ENCODE measurements around the gene NOL12.

The NOL12 gene

GRCh38 chr22:37709445-37709765 is 23.3 kb downstream of the NOL12 start:
- Histone ChIP-seq H3K4me3 (ENCODE audit: low read length) (no peak overlapping the region), H3F3A (ENCODE audit: control insufficient read depth, insufficient read depth) (no peaks in the 10 kb centered on the region), H3K27ac (ENCODE audit: low read depth, low read length) (no peak overlapping the region), H3K27me3 (ENCODE audit: control insufficient read depth, low read length) (no peaks in the 10 kb centered on the region), H3K9me2 (replicated peaks; ENCODE audit: control insufficient read depth, low read length) (no peaks in the 10 kb centered on the region), H3K4me2 (ENCODE audit: low read length) (no peak overlapping the region), H3K79me2 (ENCODE audit: control insufficient read depth, low read length) (no peaks in the 10 kb centered on the region), H3K4me1 (ENCODE audit: control insufficient read depth, low read length) (peaks cover 10% of the 10 kb centered on the region), H3K9me3 (ENCODE audit: control insufficient read depth, insufficient read depth, low read length) (no peaks in the 10 kb centered on the region), H4K20me1 (ENCODE audit: control insufficient read depth, insufficient read depth, low read depth, low read length) (no peaks in the 10 kb centered on the region), H3K36me3 (ENCODE audit: control insufficient read depth, low read length) (no peaks in the 10 kb centered on the region)
- no peak for TF ChIP-seq EZH2phosphoT487 (IDR thresholded peaks at IDR 0.05; ENCODE audit: borderline replicate concordance, low read length)
- no peak for TF ChIP-seq CTCF (IDR thresholded peaks at IDR 0.05; ENCODE audit: low read depth, low read length, poor library complexity, severe bottlenecking)

- no peak overlapping the region for H3K27ac ChIP-seq (ENCODE audit: low read depth, low read length)
- peaks cover 10% of the 10 kb centered on the region for H3K4me1 ChIP-seq (ENCODE audit: control insufficient read depth, low read length)
- no peak overlapping the region for H3K4me3 ChIP-seq (ENCODE audit: low read length)
- no peaks in the 10 kb centered on the region for H3K9me3 ChIP-seq (ENCODE audit: control insufficient read depth, insufficient read depth, low read length)
- no peak overlapping the region for H3K4me2 ChIP-seq (ENCODE audit: low read length)
- no peak for TF ChIP-seq EZH2phosphoT487 (IDR thresholded peaks at IDR 0.05; ENCODE audit: borderline replicate concordance, low read length)
- TF ChIP-seq CTCF (IDR thresholded peaks at IDR 0.05; ENCODE audit: low read depth, low read length, poor library complexity, severe bottlenecking) = no peak
- no peaks in the 10 kb centered on the region for H3F3A ChIP-seq (ENCODE audit: control insufficient read depth, insufficient read depth)
- no peaks in the 10 kb centered on the region for H3K9me2 ChIP-seq (replicated peaks; ENCODE audit: control insufficient read depth, low read length)
- H3K36me3 ChIP-seq (ENCODE audit: control insufficient read depth, low read length) = no peaks in the 10 kb centered on the region
- H3K79me2 ChIP-seq (ENCODE audit: control insufficient read depth, low read length) = no peaks in the 10 kb centered on the region
- no peaks in the 10 kb centered on the region for H3K27me3 ChIP-seq (ENCODE audit: control insufficient read depth, low read length)
- H4K20me1 ChIP-seq (ENCODE audit: control insufficient read depth, insufficient read depth, low read depth, low read length) = no peaks in the 10 kb centered on the region
Observed at GRCh38 chr22:37710675-37711074, 24.5 kb downstream of the NOL12 start.

GRCh38 chr22:37711490-37711889 is 25.3 kb downstream of the NOL12 start:
- Histone ChIP-seq H4K20me1 (ENCODE audit: control insufficient read depth, insufficient read depth, low read depth, low read length) (no peaks in the 10 kb centered on the region), H3K27me3 (ENCODE audit: control insufficient read depth, low read length) (no peaks in the 10 kb centered on the region), H3K9me2 (replicated peaks; ENCODE audit: control insufficient read depth, low read length) (no peaks in the 10 kb centered on the region), H3K4me3 (ENCODE audit: low read length) (no peak overlapping the region), H3K79me2 (ENCODE audit: control insufficient read depth, low read length) (no peaks in the 10 kb centered on the region), H3K4me2 (ENCODE audit: low read length) (no peak overlapping the region), H3K36me3 (ENCODE audit: control insufficient read depth, low read length) (no peaks in the 10 kb centered on the region), H3F3A (ENCODE audit: control insufficient read depth, insufficient read depth) (no peaks in the 10 kb centered on the region), H3K27ac (ENCODE audit: low read depth, low read length) (no peak overlapping the region), H3K4me1 (ENCODE audit: control insufficient read depth, low read length) (peaks cover 10% of the 10 kb centered on the region), H3K9me3 (ENCODE audit: control insufficient read depth, insufficient read depth, low read length) (no peaks in the 10 kb centered on the region)
- TF ChIP-seq CTCF (IDR thresholded peaks at IDR 0.05; ENCODE audit: low read depth, low read length, poor library complexity, severe bottlenecking) = no peak
- TF ChIP-seq EZH2phosphoT487 (IDR thresholded peaks at IDR 0.05; ENCODE audit: borderline replicate concordance, low read length) = no peak

- TF ChIP-seq CTCF (IDR thresholded peaks at IDR 0.05; ENCODE audit: low read depth, low read length, poor library complexity, severe bottlenecking) (no peak), EZH2phosphoT487 (IDR thresholded peaks at IDR 0.05; ENCODE audit: borderline replicate concordance, low read length) (no peak)
- peak overlapping the region; percentile 9; the same call in 1 of the 2 replicates for H3K4me2 ChIP-seq (ENCODE audit: low read length)
- H3K9me3 ChIP-seq (ENCODE audit: control insufficient read depth, insufficient read depth, low read length) = no peaks in the 10 kb centered on the region
Observed at GRCh38 chr22:37713761-37714160, 27.6 kb downstream of the NOL12 start.

More at GRCh38 chr22:37713761-37714160, 27.6 kb downstream of the NOL12 start:
- Histone ChIP-seq H3K79me2 (ENCODE audit: control insufficient read depth, low read length) (no peaks in the 10 kb centered on the region), H3F3A (ENCODE audit: control insufficient read depth, insufficient read depth) (no peaks in the 10 kb centered on the region), H3K36me3 (ENCODE audit: control insufficient read depth, low read length) (no peaks in the 10 kb centered on the region), H4K20me1 (ENCODE audit: control insufficient read depth, insufficient read depth, low read depth, low read length) (no peaks in the 10 kb centered on the region), H3K4me3 (ENCODE audit: low read length) (no peak overlapping the region), H3K9me2 (replicated peaks; ENCODE audit: control insufficient read depth, low read length) (no peaks in the 10 kb centered on the region), H3K27ac (ENCODE audit: low read depth, low read length) (no peak overlapping the region), H3K27me3 (ENCODE audit: control insufficient read depth, low read length) (no peaks in the 10 kb centered on the region), H3K4me1 (ENCODE audit: control insufficient read depth, low read length) (peaks cover 10% of the 10 kb centered on the region)
